ENCODE measurements around the gene WDR33. TPM values are rescaled to one million over a fixed set of nuclear protein-coding genes. Genes with fewer than 3 reads are reported as not detected.
"Not testable (repeated sequence)": the region's sequence is repeated elsewhere in the genome, so short reads cannot be mapped to it uniquely, and the experiment has no call there.

WDR33 gene
- total RNA-seq, 4 donors from 2014 or later, result 25.8 to 35.3 (median 33.3) TPM

DNA sequence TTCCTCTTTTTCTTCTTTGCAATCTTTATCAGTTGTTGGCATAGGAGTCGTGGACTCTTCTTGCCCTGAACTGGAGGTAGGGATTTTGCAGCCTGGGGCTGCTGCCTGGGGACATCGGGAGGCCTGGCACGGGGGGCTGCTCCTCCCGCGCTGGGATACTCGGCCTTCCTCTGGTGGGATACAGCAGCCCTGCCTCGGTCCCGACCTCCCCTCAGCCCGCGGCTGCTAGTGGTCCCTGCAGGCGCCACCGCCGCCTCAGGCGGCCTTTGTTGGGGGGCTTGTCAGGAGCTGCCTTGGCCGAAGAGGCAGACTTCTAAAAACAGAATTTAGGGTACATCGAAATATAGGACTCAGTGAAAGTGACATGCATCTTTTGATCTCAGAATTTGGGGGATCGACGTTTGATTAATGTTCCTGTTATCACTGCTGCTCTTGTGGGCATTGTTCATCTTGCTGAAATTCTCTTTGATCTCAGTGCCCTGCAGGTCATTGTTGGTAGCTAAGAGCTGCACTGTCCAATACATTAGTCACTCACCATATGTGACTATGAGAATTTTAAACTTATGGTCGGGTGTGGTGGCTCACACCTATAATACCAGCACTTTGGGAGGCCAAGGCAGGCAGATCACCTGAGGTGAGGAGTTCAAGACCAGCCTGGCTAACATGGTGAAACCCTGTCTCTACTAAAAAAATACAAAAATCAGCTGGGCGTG is 30.7 kb upstream of the WDR33 start:
- Histone ChIP-seq H3K36me3 (peaks cover 0 to 21% (median 13%) of the 10 kb centered on the region in 4 donors), H3K27ac (replicated peaks in 1 of 4) (no peak overlapping the region), H3K9me3 (no peaks in the 10 kb centered on the region), H3K27me3 (no peaks in the 10 kb centered on the region), H3K4me3 (no peak overlapping the region), H3K4me1 (no peaks in the 10 kb centered on the region)
- DNase-seq (ENCODE audit: extremely low spot score), result no peak
- no peak for TF ChIP-seq POLR2AphosphoS5 (IDR thresholded peaks at IDR 0.05)
- TF ChIP-seq, protein P1, sequence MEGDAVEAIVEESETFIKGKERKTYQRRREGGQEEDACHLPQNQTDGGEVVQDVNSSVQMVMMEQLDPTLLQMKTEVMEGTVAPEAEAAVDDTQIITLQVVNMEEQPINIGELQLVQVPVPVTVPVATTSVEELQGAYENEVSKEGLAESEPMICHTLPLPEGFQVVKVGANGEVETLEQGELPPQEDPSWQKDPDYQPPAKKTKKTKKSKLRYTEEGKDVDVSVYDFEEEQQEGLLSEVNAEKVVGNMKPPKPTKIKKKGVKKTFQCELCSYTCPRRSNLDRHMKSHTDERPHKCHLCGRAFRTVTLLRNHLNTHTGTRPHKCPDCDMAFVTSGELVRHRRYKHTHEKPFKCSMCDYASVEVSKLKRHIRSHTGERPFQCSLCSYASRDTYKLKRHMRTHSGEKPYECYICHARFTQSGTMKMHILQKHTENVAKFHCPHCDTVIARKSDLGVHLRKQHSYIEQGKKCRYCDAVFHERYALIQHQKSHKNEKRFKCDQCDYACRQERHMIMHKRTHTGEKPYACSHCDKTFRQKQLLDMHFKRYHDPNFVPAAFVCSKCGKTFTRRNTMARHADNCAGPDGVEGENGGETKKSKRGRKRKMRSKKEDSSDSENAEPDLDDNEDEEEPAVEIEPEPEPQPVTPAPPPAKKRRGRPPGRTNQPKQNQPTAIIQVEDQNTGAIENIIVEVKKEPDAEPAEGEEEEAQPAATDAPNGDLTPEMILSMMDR (IDR thresholded peaks at IDR 0.05), result no peak
- intact Hi-C loops (cut with DNase I), result no loop called here
- 83% methylated on average over 20 of the region's 20 CpGs for WGBS

DNA sequence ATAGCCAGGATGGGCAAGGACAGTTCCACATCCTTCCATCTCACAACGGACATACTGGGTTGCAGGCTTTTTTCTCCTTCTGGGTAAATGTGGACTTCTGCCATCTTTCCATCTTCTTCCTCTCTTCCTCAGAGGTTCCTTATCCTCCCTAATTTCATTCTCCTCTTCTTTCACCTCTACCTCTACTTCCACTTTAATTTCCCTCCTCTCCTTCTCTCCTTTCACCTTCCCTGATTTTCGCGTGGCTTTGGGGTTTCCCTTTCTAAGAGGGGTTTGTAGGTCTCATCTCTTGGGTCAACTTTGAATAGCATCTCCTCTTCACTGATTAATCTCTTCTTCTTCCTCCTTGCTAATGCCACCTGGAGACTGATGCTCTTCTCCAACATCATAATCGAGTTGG is 29.9 kb upstream of the WDR33 start:
- Histone ChIP-seq H3K4me1 (no peaks in the 10 kb centered on the region), H3K4me3 (no peak overlapping the region), H3K9me3 (no peaks in the 10 kb centered on the region), H3K27me3 (no peaks in the 10 kb centered on the region), H3K27ac (replicated peaks in 1 of 4) (no peak overlapping the region), H3K36me3 (peaks cover 0 to 13% (median 6%) of the 10 kb centered on the region in 4 donors)
- 88% methylated on average over 4 of the region's 4 CpGs for WGBS
- intact Hi-C loops (cut with DNase I), result no loop called here
- DNase-seq (ENCODE audit: extremely low spot score), result no peak
- no peak for TF ChIP-seq POLR2AphosphoS5 (IDR thresholded peaks at IDR 0.05)
- TF ChIP-seq EP300 (IDR thresholded peaks at IDR 0.05), result no peak
- TF ChIP-seq, protein P1 (IDR thresholded peaks at IDR 0.05), result no peak
- no peak for TF ChIP-seq POLR2A (IDR thresholded peaks at IDR 0.05; ENCODE audit: low read depth)

DNA sequence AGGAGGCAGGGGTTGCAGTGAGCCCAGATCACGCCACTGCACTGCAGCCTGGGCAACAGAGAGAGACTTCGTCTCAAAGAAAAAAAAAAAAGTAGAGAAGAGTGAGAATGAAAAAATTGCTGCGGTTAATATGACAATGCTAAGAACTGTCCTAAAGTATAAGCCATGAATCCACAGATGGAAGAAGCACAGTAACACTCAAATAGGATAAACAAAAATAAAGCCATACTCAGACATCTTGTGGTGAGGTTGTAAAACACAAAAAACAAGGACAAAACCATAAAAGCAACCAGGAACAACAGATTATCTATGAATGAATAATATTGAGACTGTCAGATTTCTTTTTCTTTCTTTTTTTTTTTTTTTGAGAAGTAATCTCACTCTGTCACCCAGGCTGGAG is 24.0 kb upstream of the WDR33 start:
- WGBS, result 82% methylated on average over 3 of the region's 3 CpGs
- Histone ChIP-seq H3K4me1 (no peaks in the 10 kb centered on the region), H3K36me3 (no peaks in the 10 kb centered on the region), H3K27ac (replicated peaks in 1 of 4) (no peak overlapping the region), H3K4me3 (no peak overlapping the region), H3K27me3 (peaks cover 0 to 4% (median 0%) of the 10 kb centered on the region in 4 donors), H3K9me3 (no peaks in the 10 kb centered on the region)
- no peak for DNase-seq (ENCODE audit: extremely low spot score)
- intact Hi-C loops (cut with DNase I), result no loop called here
- TF ChIP-seq POLR2AphosphoS5 (IDR thresholded peaks at IDR 0.05) (no peak), POLR2A (IDR thresholded peaks at IDR 0.05; ENCODE audit: low read depth) (no peak), EP300 (IDR thresholded peaks at IDR 0.05) (no peak)
- TF ChIP-seq, protein P1 (IDR thresholded peaks at IDR 0.05), result no peak

DNA sequence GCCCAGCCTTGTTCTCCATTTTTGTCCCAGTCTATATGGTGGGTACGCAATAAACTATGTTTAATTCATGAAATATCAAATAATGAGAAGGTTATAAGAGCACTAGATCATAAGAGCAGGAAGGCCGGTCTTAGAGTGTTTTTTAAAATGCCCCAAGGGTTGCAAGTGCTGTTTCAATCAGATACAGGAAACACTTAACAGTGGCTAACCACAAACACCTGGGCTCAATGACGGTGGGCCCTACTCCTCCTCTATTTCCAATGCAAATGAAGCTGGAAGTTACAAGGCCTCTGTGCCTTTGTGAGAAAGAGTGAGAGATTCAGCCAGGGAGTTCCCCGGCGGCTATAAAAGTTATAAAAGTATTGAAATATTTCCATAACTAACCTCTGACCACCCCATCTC is 18.9 kb upstream of the WDR33 start:
- Histone ChIP-seq H3K4me3 (no peak overlapping the region), H3K36me3 (no peaks in the 10 kb centered on the region), H3K9me3 (no peaks in the 10 kb centered on the region), H3K27me3 (peaks cover 0 to 4% (median 0%) of the 10 kb centered on the region in 4 donors), H3K4me1 (no peaks in the 10 kb centered on the region), H3K27ac (replicated peaks in 1 of 4) (no peak overlapping the region)
- TF ChIP-seq POLR2AphosphoS5 (IDR thresholded peaks at IDR 0.05) (no peak), EP300 (IDR thresholded peaks at IDR 0.05) (no peak), POLR2A (IDR thresholded peaks at IDR 0.05; ENCODE audit: low read depth) (no peak)
- TF ChIP-seq, protein P1 (IDR thresholded peaks at IDR 0.05), result no peak
- intact Hi-C loops (cut with DNase I), result no loop called here
- WGBS, result 71% methylated on average over 5 of the region's 5 CpGs
- DNase-seq (ENCODE audit: extremely low spot score), result no peak

DNA sequence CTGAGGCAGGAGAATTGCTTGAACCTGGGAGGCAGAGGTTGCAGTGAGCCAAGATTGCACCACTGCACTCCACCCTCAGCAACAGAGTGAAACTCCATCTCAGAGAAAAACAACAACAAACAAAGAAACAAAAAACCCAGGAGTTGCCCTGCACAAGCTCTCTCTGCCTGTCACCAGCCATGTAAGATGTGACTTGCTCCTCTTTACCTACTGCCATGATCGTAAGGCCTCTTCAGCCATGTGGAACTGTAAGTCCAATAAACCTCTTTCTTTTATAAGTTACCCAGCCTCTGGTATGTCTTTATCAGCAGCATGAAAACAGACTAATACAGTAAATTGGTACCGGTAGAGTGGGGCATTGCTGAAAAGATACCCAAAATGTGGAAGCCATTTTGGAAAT is 15.7 kb upstream of the WDR33 start:
- DNase-seq (ENCODE audit: extremely low spot score); H3K36me3 ChIP-seq; H3K9me3 ChIP-seq; H3K27me3 ChIP-seq; H3K4me1 ChIP-seq; intact Hi-C loops (cut with DNase I); H3K4me3 ChIP-seq; H3K27ac ChIP-seq (replicated peaks in 1 of 4): not testable (repeated sequence)
- 100% methylated on average over 2 of the region's 2 CpGs for WGBS
